ENCODE measurements around the gene WWOX. TPM values are rescaled to one million over a fixed set of nuclear protein-coding genes. Genes with fewer than 3 reads are reported as not detected.

Gene WWOX
- total RNA-seq, 1 donor from 2014 or later, result 28.2 TPM

- no peak overlapping the region for H3K27ac Mint-ChIP-seq
- no peaks in the 10 kb centered on the region for H3K9me3 Mint-ChIP-seq
- H3K4me3 Mint-ChIP-seq, result no peak overlapping the region
- TF ChIP-seq CTCF (conservative IDR thresholded peaks at IDR 0.05), result no peak
- H3K27me3 Mint-ChIP-seq, result no peaks in the 10 kb centered on the region
- no peaks in the 10 kb centered on the region for H3K36me3 Mint-ChIP-seq
- H3K4me1 Mint-ChIP-seq (ENCODE audit: unreplicated experiment), result peaks cover 4% of the 10 kb centered on the region
- DNase-seq (ENCODE audit: extremely low spot score, unreplicated experiment), result no peak
Measured at GRCh38 chr16:78455861-78456260, 356.4 kb downstream of the WWOX start.

- H3K36me3 Mint-ChIP-seq, result no peaks in the 10 kb centered on the region
- peaks cover 23% of the 10 kb centered on the region for H3K4me1 Mint-ChIP-seq (ENCODE audit: unreplicated experiment)
- no peak for DNase-seq (ENCODE audit: extremely low spot score, unreplicated experiment)
- H3K27me3 Mint-ChIP-seq, result peaks cover 13% of the 10 kb centered on the region
- no peaks in the 10 kb centered on the region for H3K9me3 Mint-ChIP-seq
- TF ChIP-seq CTCF (conservative IDR thresholded peaks at IDR 0.05), result peak; percentile 50
- no peak overlapping the region for H3K4me3 Mint-ChIP-seq
- H3K27ac Mint-ChIP-seq, result no peak overlapping the region
Measured at GRCh38 chr16:78458588-78458987, 359.1 kb downstream of the WWOX start.

- Mint-ChIP-seq H3K4me3 (no peak overlapping the region), H3K27me3 (peaks cover 19% of the 10 kb centered on the region), H3K27ac (no peak overlapping the region), H3K4me1 (ENCODE audit: unreplicated experiment) (peaks cover 25% of the 10 kb centered on the region), H3K9me3 (peaks cover 4% of the 10 kb centered on the region), H3K36me3 (peaks cover 4% of the 10 kb centered on the region)
- no peak for TF ChIP-seq CTCF (conservative IDR thresholded peaks at IDR 0.05)
- no peak for DNase-seq (ENCODE audit: extremely low spot score, unreplicated experiment)
Measured at GRCh38 chr16:78460428-78460827, 361.0 kb downstream of the WWOX start.

GRCh38 chr16:78461087-78461486, 361.6 kb downstream of the WWOX start:
- no peak for DNase-seq (ENCODE audit: extremely low spot score, unreplicated experiment)
- peaks cover 4% of the 10 kb centered on the region for H3K36me3 Mint-ChIP-seq
- H3K4me1 Mint-ChIP-seq (ENCODE audit: unreplicated experiment), result peaks cover 25% of the 10 kb centered on the region
- H3K27me3 Mint-ChIP-seq, result peaks cover 19% of the 10 kb centered on the region
- peaks cover 4% of the 10 kb centered on the region for H3K9me3 Mint-ChIP-seq
- peak overlapping the region; percentile 56 for H3K27ac Mint-ChIP-seq
- peak overlapping the region; percentile 10 for H3K4me3 Mint-ChIP-seq
- no peak for TF ChIP-seq CTCF (conservative IDR thresholded peaks at IDR 0.05)

GRCh38 chr16:78461496-78462287, 362.2 kb downstream of the WWOX start:
- H3K36me3 Mint-ChIP-seq, result peaks cover 4% of the 10 kb centered on the region
- H3K27me3 Mint-ChIP-seq, result peaks cover 19% of the 10 kb centered on the region
- H3K27ac Mint-ChIP-seq, result peak overlapping the region; percentile 56
- peaks cover 25% of the 10 kb centered on the region for H3K4me1 Mint-ChIP-seq (ENCODE audit: unreplicated experiment)
- no peak for DNase-seq (ENCODE audit: extremely low spot score, unreplicated experiment)
- no peak for TF ChIP-seq CTCF (conservative IDR thresholded peaks at IDR 0.05)
- H3K4me3 Mint-ChIP-seq, result peak overlapping the region; percentile 69
- peaks cover 4% of the 10 kb centered on the region for H3K9me3 Mint-ChIP-seq
